ENCODE measurements around the gene GDI1.

Gene GDI1

GRCh38 chrX:154419189-154419588 lies 17.8 kb upstream of the GDI1 start:
- TF ChIP-seq CTCF (IDR thresholded peaks at IDR 0.05; ENCODE audit: extremely low read depth, missing control alignments), result no peak
- no peak for DNase-seq (ENCODE audit: low spot score)

GRCh38 chrX:154419688-154420401 lies 17.1 kb upstream of the GDI1 start:
- no peak for DNase-seq (ENCODE audit: low spot score)
- no peak for TF ChIP-seq CTCF (IDR thresholded peaks at IDR 0.05; ENCODE audit: extremely low read depth, missing control alignments)

GRCh38 chrX:154420402-154420756 lies 16.6 kb upstream of the GDI1 start:
- DNase-seq (ENCODE audit: low spot score), result no peak
- TF ChIP-seq CTCF (IDR thresholded peaks at IDR 0.05; ENCODE audit: extremely low read depth, missing control alignments), result no peak

- DNase-seq (ENCODE audit: low spot score), result no peak
- no peak for TF ChIP-seq CTCF (IDR thresholded peaks at IDR 0.05; ENCODE audit: extremely low read depth, missing control alignments)
Observed at GRCh38 chrX:154426916-154427770, 9.8 kb upstream of the GDI1 start.

GRCh38 chrX:154428176-154429171 lies 8.5 kb upstream of the GDI1 start, which contains the start of gene ATP6AP1:
ATP6AP1 (plus strand) TSS chrX:154428677; CDS start chrX:154428693, 16 bp downstream.
- peak; percentile 91 for DNase-seq (ENCODE audit: low spot score)
- TF ChIP-seq CTCF (IDR thresholded peaks at IDR 0.05; ENCODE audit: extremely low read depth, missing control alignments), result no peak

GRCh38 chrX:154429711-154430110 lies 7.2 kb upstream of the GDI1 start:
- DNase-seq (ENCODE audit: low spot score), result no peak
- no peak for TF ChIP-seq CTCF (IDR thresholded peaks at IDR 0.05; ENCODE audit: extremely low read depth, missing control alignments)
